OCI-LY3 (cell line): Measurements from ENCODE around the gene CHURC1.

Source experiments
- CTCF ChIP-seq: fragments of 200-600, 300-600 bp; sonication (generic); IDR thresholded peaks from 2 replicates; pipeline ENCODE4 v1.5.1; 2014; ENCODE audit warnings: antibody characterized with exemption, low read length, low read depth
- EZH2phosphoT487 ChIP-seq: fragments of 200-600 bp; shearing (Covaris generic); IDR thresholded peaks from 2 replicates; pipeline ENCODE4 v1.6.1; 2018; ENCODE audit warnings: antibody characterized with exemption, mixed run types, low read depth

DNA sequence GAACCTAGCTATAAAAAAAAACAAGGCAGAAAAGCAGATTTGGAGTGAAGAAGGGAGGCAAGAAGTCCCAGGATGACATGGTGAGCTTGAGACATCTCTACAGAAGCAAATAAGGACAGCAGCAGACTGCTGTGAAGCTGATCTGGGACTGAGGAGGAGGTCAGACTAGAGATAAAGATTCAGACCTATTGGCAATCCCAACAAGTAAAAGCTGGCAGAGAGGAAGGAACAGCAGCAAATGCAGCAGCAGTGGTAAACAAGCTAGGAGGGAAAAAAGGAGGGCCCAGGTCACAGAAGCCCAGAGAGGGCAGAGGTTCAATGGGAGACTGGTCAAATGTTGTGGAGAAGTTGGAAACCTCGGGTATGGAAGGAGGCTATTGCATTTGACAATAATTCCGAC lies 45.9 kb upstream of the CHURC1 start:
- TF ChIP-seq CTCF (no peak), EZH2phosphoT487 (no peak)
